ENCODE data around the gene EDN2.

EDN2 gene

GRCh38 chr1:41482001-41482765 is 2.3 kb downstream of the EDN2 start:
- no peak for ATAC-seq

DNA sequence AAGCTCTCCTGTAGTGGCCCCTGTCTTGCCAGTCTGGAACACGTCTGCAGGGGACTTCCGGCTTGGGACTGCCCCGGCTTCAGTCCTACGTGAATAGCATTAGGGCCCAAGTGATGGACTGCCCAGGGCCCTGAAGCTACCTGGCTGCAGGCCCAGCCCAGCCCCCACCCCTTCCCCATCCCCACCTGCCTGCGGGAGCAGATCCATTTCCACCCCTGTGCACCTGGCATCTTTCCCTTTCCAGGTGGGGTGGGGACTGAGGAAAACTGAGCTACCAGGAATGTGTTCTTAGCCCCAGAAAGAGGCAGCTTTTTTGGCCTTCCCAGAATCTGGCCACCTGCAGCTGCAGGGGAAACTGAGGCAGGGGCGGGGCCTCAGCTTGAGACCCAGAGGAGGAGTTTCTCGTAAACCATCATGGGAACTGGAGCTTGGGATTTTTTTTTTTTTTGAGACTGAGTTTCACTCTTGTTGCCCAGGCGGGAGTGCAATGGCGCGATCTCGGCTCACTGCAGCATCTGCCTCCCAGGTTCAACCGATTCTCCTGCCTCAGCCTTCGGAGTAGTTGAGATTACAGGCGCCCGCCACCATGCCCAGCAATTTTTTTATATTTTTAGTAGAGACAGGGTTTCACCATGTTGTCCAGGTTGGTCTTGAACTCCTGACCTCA is 3.2 kb downstream of the EDN2 start:
- no peak for ATAC-seq

GRCh38 chr1:41480204-41481108 is 4.0 kb downstream of the EDN2 start:
- ATAC-seq, result no peak

- ATAC-seq, result no peak
Measured at GRCh38 chr1:41479808-41480160, 4.7 kb downstream of the EDN2 start.

- no peak for ATAC-seq
Measured at GRCh38 chr1:41479000-41479807, 5.3 kb downstream of the EDN2 start.

GRCh38 chr1:41478118-41478748 is 6.2 kb downstream of the EDN2 start:
- no peak for ATAC-seq

GRCh38 chr1:41476807-41477361 is 7.6 kb downstream of the EDN2 start:
- ATAC-seq, result peak in 1 of 2 donors; percentile 13

- ATAC-seq, result no peak
Measured at GRCh38 chr1:41475859-41476567, 8.5 kb downstream of the EDN2 start.

- no peak for ATAC-seq
Measured at GRCh38 chr1:41475346-41475745, 9.1 kb downstream of the EDN2 start.

DNA sequence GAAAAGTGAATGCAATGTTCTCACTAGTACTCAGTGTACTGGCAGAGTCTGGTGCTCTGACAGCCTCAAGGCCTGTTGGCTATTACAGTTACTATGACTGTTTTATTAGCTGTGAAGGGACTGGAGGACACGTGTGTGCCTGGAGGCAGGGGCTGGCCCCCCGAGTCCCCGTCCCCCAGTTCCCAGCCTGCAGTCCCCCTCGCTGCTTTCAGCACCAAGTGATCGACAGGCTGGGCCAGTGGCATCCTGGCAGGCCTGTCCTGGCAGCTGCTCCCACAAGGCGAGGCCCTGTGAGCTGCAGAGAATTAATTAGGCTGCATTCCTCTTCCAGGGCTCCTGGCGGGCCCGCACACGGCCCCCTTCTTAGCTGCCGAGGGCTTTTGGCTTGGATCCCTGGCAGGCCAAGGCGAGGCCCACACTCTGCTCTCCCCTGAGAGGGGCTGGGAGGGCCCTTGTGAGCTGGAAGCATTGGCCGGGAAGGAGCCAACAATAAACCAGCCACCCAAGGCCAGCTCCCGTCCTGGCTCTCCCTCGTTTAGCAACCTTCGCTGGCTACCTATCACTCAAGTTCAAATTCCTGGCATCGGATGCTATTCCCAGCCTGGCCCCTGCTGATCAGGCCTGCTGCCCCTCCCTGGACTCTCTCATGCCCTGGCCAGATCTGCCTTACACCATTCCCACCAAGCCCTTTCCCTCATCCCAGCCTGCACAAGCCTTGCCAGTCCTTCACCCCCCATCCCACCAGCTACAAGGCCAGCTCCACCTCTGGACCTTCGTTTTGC is 9.8 kb downstream of the EDN2 start:
- no peak for ATAC-seq

- ATAC-seq, result no peak
Measured at GRCh38 chr1:41473738-41474362, 10.6 kb downstream of the EDN2 start.

DNA sequence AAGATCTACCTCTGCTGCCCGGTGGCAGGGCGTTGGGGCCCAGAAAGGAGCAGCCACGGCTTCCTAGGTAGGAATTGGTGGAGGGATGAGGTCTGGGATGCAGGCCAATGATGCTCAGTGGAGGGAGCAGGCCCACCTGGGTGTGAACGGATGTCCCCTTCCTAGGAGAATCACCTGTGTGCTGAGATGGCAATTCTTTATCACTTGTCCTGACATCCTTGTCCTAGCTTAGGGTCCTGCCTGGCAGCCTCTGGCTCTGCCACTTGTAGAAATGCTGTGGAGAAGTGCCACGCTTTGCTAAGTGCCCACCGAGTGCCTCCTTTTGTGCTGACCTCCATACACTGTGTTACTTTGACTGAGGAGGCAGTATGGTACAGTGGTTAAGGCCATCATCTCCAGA is 12.8 kb downstream of the EDN2 start:
- no peak for ATAC-seq

GRCh38 chr1:41469706-41470105 is 14.8 kb downstream of the EDN2 start:
- no peak for ATAC-seq

DNA sequence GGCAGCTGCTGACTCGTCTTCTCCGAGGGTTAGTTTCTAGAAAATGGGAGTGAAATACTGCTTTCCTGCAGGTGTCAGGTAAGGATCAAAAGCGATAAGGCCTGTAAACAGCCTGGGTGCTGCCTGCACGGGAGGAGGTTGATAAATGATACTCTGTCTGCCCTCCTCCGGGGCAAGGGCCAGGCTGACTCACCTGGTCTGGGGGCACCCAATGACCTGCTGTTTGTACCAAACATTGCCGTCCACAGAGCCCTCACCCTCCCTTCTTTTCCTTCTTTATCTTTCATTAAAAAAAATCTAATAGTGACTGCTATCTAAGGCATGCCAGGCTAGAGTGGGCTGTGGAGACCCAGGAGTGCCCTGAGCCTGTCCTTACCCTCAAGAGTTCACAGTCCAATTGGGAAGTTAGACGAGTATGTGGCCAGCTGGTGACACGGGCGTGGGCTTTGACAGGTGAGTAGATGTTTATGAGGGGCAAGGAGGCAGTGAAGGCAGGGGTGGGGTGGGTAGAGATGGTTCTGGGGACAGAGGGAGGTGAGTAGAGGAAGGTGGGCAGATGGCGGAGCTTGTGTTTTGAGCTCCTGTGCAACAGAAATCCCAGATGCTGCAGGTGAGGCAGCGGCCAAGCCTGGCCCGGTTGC is 16.2 kb downstream of the EDN2 start:
- no peak for ATAC-seq

DNA sequence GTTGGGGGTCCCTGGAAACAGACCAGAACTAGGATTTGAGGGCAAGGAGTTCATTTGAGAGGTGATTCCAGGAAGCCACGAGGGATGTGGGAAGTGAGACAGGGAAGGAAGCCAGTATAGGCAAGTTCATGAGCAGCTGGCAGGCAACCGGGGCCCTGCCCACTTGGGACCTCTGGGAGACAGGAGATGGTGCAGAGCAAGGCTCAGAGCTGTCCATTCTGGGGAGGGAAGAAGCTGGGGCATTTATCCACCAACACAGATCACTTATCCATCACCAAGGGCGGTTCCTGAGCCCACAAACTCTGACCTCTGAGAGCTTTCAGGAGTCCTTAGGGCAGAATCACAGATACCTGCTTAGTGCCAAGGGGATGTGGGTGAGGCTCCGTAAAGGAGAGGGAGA is 16.8 kb downstream of the EDN2 start:
- no peak for ATAC-seq

- no peak for ATAC-seq
Measured at GRCh38 chr1:41466146-41466545, 18.3 kb downstream of the EDN2 start.

DNA sequence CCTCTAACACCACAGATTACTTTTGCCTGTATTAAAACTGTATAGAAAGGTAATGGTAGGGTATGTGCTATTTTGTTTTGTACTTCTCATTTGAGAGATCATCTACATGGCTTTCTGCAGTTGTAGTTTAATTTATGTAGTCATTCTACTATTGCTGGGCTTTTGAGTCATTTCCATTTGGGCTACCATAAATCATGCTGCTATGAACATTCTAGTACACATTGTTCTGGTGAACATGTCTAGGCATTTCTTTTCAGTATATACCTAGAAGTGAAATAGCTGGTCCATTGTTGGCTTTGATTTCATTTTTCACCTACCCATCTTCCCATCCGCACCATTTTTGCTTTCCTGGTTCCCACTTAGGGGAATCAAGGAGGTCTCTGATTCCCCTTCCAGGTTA is 18.7 kb downstream of the EDN2 start:
- ATAC-seq, result no peak

DNA sequence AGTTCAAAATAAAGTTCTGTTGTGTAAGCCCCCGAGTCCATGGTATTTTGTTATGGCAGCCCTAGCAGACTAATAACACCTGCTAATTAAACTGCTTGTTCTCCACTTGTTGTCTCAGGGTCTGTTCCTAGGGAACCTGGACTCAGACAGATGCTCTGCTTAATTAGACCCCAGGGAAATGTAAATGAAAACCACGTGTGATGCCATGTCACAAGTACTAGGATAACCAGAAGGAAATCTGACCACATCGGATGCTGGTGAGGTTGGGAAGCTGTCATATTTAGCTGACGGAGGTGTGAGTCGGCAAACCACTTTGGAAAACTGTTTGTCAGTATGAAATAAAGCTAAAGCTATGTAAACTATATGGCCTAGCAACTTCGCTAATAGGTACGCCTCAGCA is 19.6 kb downstream of the EDN2 start:
- ATAC-seq, result no peak

- no peak for ATAC-seq
Measured at GRCh38 chr1:41463516-41463915, 21.0 kb downstream of the EDN2 start.

DNA sequence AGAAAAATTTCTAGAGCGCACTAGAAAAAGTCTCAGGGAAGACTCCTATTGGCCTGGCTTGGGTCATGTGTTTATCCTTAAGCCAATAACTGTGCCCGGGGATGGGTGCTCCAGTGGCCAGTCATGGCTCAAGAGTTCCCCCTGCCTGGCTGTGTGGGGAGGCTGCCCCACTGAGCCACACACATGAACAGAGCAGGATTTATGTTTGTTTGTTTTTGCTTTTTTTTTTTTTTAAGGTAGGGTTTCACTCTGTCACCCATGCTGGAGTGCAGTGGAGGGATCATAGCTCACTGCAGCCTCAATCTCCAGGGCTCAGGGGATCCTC is 21.8 kb downstream of the EDN2 start:
- no peak for ATAC-seq

All from activated CD4-positive, CD25-positive, alpha-beta regulatory T cell treated with anti-CD3 and anti-CD28 coated beads, Interleukin-2, amount 50 U/mL, for 24 hours (primary cell).